Naive thymus-derived CD8-positive, alpha-beta T cell (primary cell): Measurements from ENCODE around the gene CASP8AP2. TPM values are rescaled to one million over a fixed set of nuclear protein-coding genes. Genes with fewer than 3 reads are reported as not detected.
"Not testable (repeated sequence)": the region's sequence is repeated elsewhere in the genome, so short reads cannot be mapped to it uniquely, and the experiment has no call there.

Experiments
- ATAC-seq, 2 donors: fragments of 150-1000 bp; cut with Tn5 transposase in 1 of 2; sonication (Bioruptor Pico), chemical (Tn5 transposase) in 1 of 2; 1 replicate in 1 of 2; 2 replicates in 1 of 2; pipeline ENCODE4 v1.10.0; 2021; ENCODE audit warnings: mild to moderate bottlenecking in 2 of 2, moderate library complexity in 2 of 2
- POLR2A ChIA-PET: fragments of 350-600 bp; sonication (Branson Sonifier 250); formaldehyde crosslinking; loops from one replicate; lab custom pipeline; 2021; ENCODE audit warnings: antibody characterized with exemption; lab: Charles Lee
- DNase-seq, 10 donors: peaks; one replicate each; pipeline versions ENCODE4 v3.0.0 to v3.0.0-alpha.2; 2020 to 2022
- H3K27ac Mint-ChIP-seq, 10 donors: one replicate each; pipeline ENCODE4 v1.8.0; 2020 to 2022; ENCODE audit warnings: mild to moderate bottlenecking in 10 of 10, mixed read lengths in 10 of 10, moderate library complexity in 4 of 10, inconsistent platforms in 1 of 10
- H3K27me3 Mint-ChIP-seq, 5 donors: one replicate each; pipeline ENCODE4 v1.8.0; 2021 to 2022; ENCODE audit warnings: mixed read lengths in 5 of 5
- H3K36me3 Mint-ChIP-seq, 3 donors: one replicate each; pipeline ENCODE4 v1.8.0; 2020 to 2022; ENCODE audit warnings: mixed read lengths in 3 of 3, mild to moderate bottlenecking in 2 of 3, inconsistent platforms in 1 of 3
- H3K4me1 Mint-ChIP-seq, 4 donors: one replicate each; pipeline ENCODE4 v1.8.0; 2021 to 2022; ENCODE audit warnings: mixed read lengths in 4 of 4
- H3K4me3 Mint-ChIP-seq, 10 donors: one replicate each; pipeline ENCODE4 v1.8.0; 2020 to 2022; ENCODE audit warnings: mild to moderate bottlenecking in 10 of 10, mixed read lengths in 10 of 10, moderate library complexity in 6 of 10, inconsistent platforms in 1 of 10
- H3K9me3 Mint-ChIP-seq, 9 donors: one replicate each; pipeline ENCODE4 v1.8.0; 2020 to 2022; ENCODE audit warnings: mixed read lengths in 9 of 9, mild to moderate bottlenecking in 3 of 9, inconsistent platforms in 1 of 9, moderate library complexity in 1 of 9
- polyA plus RNA-seq, 3 donors: library from polyadenylated mRNA; unstranded; fragments of 300-500 nt; fragmentation: Illumina TruSeq; gene quantifications; one replicate each; pipeline ENCODE4 v1.2.3, GENCODE V29; 2021
- total RNA-seq, 8 experiments: library from RNA in 2 of 8; stranded (reverse) in 2 of 8; gene quantifications; one replicate each; pipeline ENCODE4 v1.2.3 and lab custom pipeline; 2021 to 2026

CASP8AP2 gene
- total and polyA plus RNA-seq, 5 experiments from 2014 or later: 37.7 to 54.4 (median 47.0) TPM

GRCh38 chr6:89894169-89894568, 64.5 kb downstream of the CASP8AP2 start, which contains the start of gene GJA10:
Gene GJA10 (plus strand): TSS chr6:89894469. CDS start chr6:89894469, 0 bp downstream.
- POLR2A ChIA-PET: no interaction called here
- no peaks in the 10 kb centered on the region for H3K36me3 Mint-ChIP-seq
- peaks cover 32 to 65% (median 47%) of the 10 kb centered on the region in 5 donors for H3K27me3 Mint-ChIP-seq
- ATAC-seq (no peak), DNase-seq (no peak)
- peaks cover 0 to 6% (median 0%) of the 10 kb centered on the region in 4 donors for H3K4me1 Mint-ChIP-seq
- no peaks in the 10 kb centered on the region for H3K9me3 Mint-ChIP-seq
- H3K27ac Mint-ChIP-seq: no peak within 1 kb of the TSS
- H3K4me3 Mint-ChIP-seq: no peak within 1 kb of the TSS

GRCh38 chr6:89895276-89895874, 65.7 kb downstream of the CASP8AP2 start:
- no peak for ATAC-seq
- Mint-ChIP-seq H3K27ac (no peak overlapping the region), H3K27me3 (peaks cover 28 to 63% (median 47%) of the 10 kb centered on the region in 5 donors), H3K4me3 (no peak overlapping the region), H3K4me1 (peaks cover 0 to 6% (median 0%) of the 10 kb centered on the region in 4 donors), H3K36me3 (no peaks in the 10 kb centered on the region), H3K9me3 (no peaks in the 10 kb centered on the region)
- POLR2A ChIA-PET: no interaction called here
- no peak for DNase-seq

GRCh38 chr6:89910001-89910901, 80.6 kb downstream of the CASP8AP2 start:
- POLR2A ChIA-PET: interaction anchor here (0.7 kb wide), 2 partner anchors 15 to 55 kb away, joined by 4 to 5 read pairs; no protein-coding TSS in a partner anchor
- DNase-seq: not testable (repeated sequence)

GRCh38 chr6:89910902-89911240, 81.2 kb downstream of the CASP8AP2 start:
- peaks cover 1 to 13% (median 7%) of the 10 kb centered on the region in 9 donors for H3K9me3 Mint-ChIP-seq
- peaks cover 0 to 4% (median 0%) of the 10 kb centered on the region in 3 donors for H3K36me3 Mint-ChIP-seq
- peaks cover 0 to 3% (median 1%) of the 10 kb centered on the region in 5 donors for H3K27me3 Mint-ChIP-seq
- POLR2A ChIA-PET: no interaction called here
- no peak for DNase-seq
- no peak overlapping the region for H3K27ac Mint-ChIP-seq
- H3K4me1 Mint-ChIP-seq: peaks cover 5 to 13% (median 5%) of the 10 kb centered on the region in 4 donors
- no peak for ATAC-seq
- peak overlapping the region in 2 of 10 donors; percentile 45 to 66 for H3K4me3 Mint-ChIP-seq

More at GRCh38 chr6:89910001-89910901, 80.6 kb downstream of the CASP8AP2 start:
- H3K27me3 Mint-ChIP-seq, H3K36me3 Mint-ChIP-seq, ATAC-seq, H3K9me3 Mint-ChIP-seq: not testable (repeated sequence)
- peak overlapping the region in 1 of 10 donors; percentile 48 for H3K27ac Mint-ChIP-seq
- H3K4me3 Mint-ChIP-seq: peak overlapping the region in 4 of 10 donors; percentile 43 to 57 (median 48)
- H3K4me1 Mint-ChIP-seq: peaks cover 5 to 13% (median 5%) of the 10 kb centered on the region in 4 donors

GRCh38 chr6:89916136-89916920, 86.6 kb downstream of the CASP8AP2 start:
- no peak overlapping the region for H3K4me3 Mint-ChIP-seq
- peaks cover 0 to 4% (median 0%) of the 10 kb centered on the region in 5 donors for H3K27me3 Mint-ChIP-seq
- peaks cover 6 to 22% (median 18%) of the 10 kb centered on the region in 9 donors for H3K9me3 Mint-ChIP-seq
- H3K4me1 Mint-ChIP-seq: peaks cover 0 to 7% (median 5%) of the 10 kb centered on the region in 4 donors
- POLR2A ChIA-PET: no interaction called here
- peaks cover 0 to 15% (median 10%) of the 10 kb centered on the region in 3 donors for H3K36me3 Mint-ChIP-seq
- DNase-seq (no peak), ATAC-seq (no peak)
- no peak overlapping the region for H3K27ac Mint-ChIP-seq

GRCh38 chr6:89917216-89917615, 87.5 kb downstream of the CASP8AP2 start:
- peaks cover 0 to 15% (median 10%) of the 10 kb centered on the region in 3 donors for H3K36me3 Mint-ChIP-seq
- POLR2A ChIA-PET: no interaction called here
- H3K27ac Mint-ChIP-seq: peak overlapping the region in 1 of 10 donors; percentile 34
- H3K4me3 Mint-ChIP-seq: no peak overlapping the region
- no peak for DNase-seq
- H3K4me1 Mint-ChIP-seq: peaks cover 0 to 7% (median 5%) of the 10 kb centered on the region in 4 donors
- H3K27me3 Mint-ChIP-seq: peaks cover 0 to 4% (median 0%) of the 10 kb centered on the region in 5 donors
- ATAC-seq: no peak
- H3K9me3 Mint-ChIP-seq: peaks cover 6 to 22% (median 18%) of the 10 kb centered on the region in 9 donors

GRCh38 chr6:89917801-89918366, 88.2 kb downstream of the CASP8AP2 start:
- Mint-ChIP-seq H3K36me3 (peaks cover 0 to 15% (median 10%) of the 10 kb centered on the region in 3 donors), H3K27me3 (peaks cover 0 to 4% (median 0%) of the 10 kb centered on the region in 5 donors), H3K27ac (peak overlapping the region in 1 of 10 donors; percentile 34), H3K4me1 (peaks cover 0 to 7% (median 5%) of the 10 kb centered on the region in 4 donors), H3K9me3 (peaks cover 6 to 22% (median 18%) of the 10 kb centered on the region in 9 donors), H3K4me3 (no peak overlapping the region)
- DNase-seq: no peak
- no peak for ATAC-seq
- POLR2A ChIA-PET: no interaction called here

Other genes starting within 250 kb of the CASP8AP2 start
- gene LYRM2, start 191.1 kb upstream of the CASP8AP2 start, total RNA-seq: 10 to 100 TPM; 39.2 to 42.2 TPM
- gene LYRM2, start 191.1 kb upstream of the CASP8AP2 start, polyA plus RNA-seq: 10 to 100 TPM; 64.5 to 74.1 (median 66.0) TPM
- gene MDN1, start 10.1 kb upstream of the CASP8AP2 start, total RNA-seq: 10 to 100 TPM; 60.7 to 62.5 TPM
- gene MDN1, start 10.1 kb upstream of the CASP8AP2 start, polyA plus RNA-seq: 10 to 100 TPM in 1 of 3 donors, 1 to 10 TPM in 2; 3.4 to 10.2 (median 5.0) TPM
- gene GJA10, start 64.6 kb downstream of the CASP8AP2 start, total RNA-seq: not detected
- gene GJA10, start 64.6 kb downstream of the CASP8AP2 start, polyA plus RNA-seq: not detected